Central memory CD4-positive, alpha-beta T cell (primary cell): ENCODE results near the gene FGFRL1.
A peak's percentile ranks its signal among the peaks of the same experiment; 100 is the strongest.

ENCODE experiments used
- DNase-seq: peaks from one replicate; pipeline ENCODE4 v3.0.0; 2022

FGFRL1 gene

DNA sequence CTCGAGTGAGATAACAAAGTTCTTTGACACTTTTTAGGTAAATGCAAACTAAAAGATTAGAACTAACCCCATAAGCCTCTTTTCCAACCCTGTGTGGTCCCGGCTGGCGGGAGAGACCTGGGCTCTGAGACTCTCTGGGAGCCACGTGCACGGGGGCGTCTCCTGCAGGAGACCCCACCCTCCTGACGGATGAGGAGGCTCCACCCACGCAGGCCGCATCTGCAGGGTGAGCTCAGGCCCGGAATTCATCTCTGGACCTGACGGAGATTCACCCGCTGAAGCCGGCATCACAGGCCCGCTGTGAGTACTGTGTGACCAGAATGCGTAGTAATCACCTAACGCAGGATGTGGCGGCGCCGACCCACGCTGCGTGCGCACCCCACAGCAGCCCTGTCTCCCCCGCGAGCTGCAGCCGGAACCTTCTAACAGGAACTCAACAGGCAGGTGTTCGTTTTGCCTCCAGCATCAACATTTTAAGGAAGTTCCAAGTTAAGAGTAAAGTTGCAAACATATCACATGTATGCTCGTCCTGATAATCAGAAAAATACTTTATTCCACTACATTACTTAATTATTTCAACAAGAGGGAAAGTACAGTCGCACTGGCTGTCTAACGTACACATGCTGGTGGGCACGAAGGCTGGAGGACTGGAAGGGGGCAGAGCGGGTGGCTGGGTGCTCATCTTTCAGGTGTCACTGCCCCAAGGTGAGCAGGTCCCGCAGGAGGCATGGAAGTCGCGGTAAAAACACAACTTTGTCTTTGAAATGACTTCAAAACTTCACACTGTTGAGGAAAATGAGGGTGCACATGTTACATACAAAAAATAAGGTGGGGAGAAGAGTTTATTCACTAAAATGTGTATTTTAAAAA is 44.5 kb downstream of the FGFRL1 start:
- DNase-seq: peak; percentile 91

DNA sequence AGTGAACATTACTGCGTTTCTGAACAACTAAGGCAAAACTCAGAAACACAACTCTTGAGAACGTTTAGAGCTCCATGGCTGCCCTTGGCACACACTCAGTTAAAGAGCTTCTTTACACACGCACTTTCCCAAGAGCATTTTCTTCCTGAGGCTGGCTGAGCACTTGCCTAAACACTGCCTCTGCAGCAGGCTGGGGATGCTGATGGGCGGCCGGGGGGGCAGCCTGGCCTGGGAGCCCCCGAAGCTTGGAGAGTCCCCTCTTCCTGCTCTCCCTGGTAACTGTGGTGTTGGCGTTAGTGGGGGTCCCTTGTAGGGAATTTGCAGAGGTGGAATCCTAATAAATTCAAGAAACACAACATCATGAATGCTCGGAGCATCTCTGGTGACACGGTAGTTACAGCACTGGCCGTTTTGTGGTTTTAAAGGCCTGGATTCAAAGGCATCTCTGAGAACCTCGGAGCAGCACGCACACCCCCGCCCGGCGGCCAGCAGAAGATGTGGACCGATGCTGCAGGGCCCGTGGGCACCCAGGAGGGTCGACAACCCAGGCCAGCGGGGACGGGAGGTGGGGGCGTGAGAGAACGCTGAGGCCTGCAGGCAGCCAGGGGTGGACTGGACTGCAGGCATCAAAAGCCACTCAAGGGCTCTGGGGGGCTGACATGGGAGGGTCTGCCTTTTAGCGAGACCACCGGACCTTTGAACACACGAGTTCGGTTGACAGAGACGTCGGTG is 45.4 kb downstream of the FGFRL1 start:
- DNase-seq: no peak

DNA sequence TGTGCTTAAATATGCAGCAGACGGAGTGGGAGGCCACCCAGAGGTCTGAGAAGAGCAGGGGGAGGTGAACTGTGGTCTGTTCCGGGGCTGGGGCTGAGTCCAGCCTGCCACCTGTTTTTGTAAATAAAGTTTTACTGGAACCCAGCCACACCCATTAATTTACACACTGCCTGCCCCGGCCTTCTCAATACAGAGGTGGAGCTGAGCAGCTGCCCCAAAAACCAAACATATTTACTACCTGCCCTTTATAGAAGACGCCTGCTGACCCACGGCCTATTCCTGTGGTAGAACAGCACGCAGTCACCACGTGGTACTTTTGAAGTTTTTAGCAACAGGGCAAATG is 45.9 kb downstream of the FGFRL1 start:
- no peak for DNase-seq

DNA sequence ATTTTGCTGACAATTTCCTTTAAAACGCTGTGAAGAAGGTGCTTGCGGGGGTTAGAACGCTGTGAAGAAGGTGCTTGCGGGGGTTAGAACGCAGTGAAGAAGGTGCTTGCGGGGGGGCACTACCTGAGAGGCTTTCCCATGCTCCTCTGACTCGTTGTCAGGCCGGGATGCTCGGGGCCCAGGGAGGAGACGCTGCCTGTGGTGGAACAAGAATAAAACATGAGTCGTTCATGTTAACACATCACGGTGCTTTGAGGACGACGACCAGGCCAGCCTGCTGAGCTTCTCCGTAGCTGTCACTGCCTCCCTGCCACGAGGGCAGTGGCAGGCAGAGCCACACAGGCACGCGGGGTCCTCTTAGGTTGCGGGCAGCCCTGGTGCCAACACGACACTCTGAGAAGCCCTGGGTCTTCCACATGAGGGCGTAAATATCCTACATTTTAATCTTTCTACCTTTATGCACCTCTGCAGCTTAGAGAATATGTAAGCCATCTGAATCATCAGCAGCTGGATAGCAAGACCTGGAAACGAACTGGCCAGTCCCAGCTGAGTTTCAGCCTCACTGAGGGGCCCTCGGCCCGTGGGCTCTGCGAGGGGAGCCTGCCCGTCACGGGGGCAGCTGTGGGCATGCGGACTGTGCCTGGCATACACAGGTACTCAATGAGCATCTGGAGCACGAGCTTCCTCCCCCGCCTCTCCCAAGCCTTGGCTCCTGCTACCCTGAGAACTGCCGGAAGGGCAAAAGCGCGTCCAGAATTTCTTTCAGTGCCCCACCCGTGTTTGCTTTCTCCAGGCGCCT is 47.0 kb downstream of the FGFRL1 start:
- no peak for DNase-seq

DNA sequence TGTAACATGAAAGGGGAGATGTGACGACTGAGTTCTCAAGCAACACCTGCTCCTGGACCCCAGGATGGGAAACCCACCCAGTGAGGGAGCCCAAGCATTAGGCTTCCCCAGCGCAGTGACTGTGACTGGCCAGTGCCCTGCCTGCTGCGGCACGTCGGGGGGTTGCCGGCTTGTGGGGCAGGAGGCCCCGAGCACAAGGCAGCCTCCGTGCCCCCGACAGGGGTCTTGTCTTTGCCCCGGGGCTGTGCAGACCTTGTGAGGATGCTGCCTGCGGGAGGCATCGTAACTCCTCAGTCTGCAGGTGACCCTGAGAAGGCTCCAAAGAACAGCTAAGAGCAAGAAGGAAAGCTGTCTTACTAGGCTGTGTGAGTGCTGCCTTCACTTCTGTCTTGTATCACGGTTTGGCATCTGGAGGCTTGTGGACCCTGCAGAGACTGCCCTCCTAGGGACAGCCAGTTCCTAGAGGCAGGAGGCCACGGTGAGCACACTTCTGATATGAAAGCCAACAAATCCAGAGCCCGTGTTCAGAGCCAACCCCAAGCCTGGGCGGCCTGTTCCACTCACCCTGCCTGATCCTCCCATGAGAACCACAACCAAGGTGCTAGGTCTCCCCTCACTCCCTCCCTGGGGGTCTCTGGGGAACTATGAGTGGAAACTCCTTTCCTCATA is 47.7 kb downstream of the FGFRL1 start:
- no peak for DNase-seq

DNA sequence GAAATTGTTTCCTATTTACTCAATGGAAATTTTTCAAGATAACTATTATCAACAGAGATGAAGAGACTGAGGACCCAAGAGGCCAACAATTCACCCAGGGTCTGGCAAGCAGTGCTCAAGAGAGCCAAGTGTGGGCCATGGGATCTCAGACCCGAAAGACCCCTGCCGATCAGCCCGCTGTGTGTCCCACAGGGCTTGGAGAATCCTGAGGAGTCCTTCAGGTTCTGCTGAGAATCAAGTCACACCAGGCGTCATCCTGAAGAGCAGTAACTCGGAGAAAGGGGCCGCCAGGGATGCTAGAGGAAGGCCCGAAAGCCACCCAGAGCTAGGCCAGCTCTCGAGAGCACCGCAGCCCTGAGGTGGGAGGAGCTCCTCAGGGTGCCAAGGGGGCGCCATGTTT is 48.7 kb downstream of the FGFRL1 start:
- no peak for DNase-seq

DNA sequence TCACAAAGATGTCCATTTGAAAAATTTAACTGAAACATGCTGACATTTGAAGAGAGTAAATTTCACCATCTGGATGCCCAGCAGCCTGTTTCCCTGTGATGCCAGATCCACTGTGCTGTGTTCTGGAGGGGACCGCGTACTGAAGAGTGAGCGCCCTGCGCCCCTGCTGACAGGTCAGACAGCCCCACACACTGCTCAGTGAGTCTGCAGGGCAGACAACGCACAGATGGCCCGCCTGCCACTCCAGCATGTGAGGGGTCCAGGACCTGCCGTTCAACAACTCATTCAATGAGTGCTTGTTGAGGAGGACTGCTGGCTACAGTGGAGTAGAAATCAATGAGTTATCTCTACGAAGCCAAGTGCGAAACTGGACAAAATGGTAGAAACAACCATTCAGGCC is 49.2 kb downstream of the FGFRL1 start:
- no peak for DNase-seq

DNA sequence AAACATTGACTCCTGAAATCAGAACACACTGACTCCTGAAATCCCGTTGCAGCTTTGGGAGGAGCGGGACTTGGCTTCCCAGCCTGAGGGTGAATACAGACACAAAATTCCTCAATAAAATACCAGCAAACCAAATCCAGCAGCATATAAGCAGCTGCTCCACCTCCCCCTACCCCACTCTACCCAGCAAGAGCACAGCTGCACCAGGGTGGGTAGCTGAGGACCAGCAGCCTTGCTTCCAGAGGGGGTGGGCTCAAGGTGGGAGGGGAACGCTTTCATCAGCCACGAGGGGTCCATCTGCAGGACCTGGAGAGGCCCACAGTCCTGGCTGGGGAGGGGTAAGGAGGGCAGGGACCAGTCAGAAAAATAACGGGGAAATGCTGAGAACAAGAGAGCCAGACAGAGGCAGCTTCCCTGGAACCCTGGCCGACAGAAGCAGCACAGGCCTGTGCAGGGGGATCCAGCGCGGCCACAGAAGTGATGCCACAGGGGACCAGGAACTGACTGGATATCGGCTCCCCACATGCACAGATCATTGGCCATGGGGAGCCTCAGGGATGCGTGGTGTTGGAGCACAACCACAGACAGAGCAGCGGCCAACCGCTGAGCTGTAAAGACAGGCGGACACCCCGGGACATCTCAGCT is 49.8 kb downstream of the FGFRL1 start:
- no peak for DNase-seq

DNA sequence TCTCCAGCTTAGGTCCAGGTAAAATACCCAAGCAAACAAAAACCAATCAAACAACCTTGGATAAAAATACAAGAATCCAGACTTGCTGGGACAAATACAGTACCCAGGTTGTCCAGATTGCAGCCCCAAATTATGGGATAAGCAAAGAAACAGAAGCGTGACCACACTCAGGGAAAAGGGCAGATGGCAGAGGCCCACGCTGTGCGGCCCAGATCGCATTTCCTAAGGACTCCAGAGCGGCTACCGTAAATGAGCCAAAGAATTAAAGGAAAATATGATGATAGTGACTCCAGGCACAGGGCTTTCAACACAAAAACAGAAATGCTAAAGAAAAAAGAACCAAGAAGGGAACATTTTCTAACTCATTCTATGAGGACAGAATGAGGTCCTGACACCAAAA is 50.3 kb downstream of the FGFRL1 start:
- DNase-seq: no peak

DNA sequence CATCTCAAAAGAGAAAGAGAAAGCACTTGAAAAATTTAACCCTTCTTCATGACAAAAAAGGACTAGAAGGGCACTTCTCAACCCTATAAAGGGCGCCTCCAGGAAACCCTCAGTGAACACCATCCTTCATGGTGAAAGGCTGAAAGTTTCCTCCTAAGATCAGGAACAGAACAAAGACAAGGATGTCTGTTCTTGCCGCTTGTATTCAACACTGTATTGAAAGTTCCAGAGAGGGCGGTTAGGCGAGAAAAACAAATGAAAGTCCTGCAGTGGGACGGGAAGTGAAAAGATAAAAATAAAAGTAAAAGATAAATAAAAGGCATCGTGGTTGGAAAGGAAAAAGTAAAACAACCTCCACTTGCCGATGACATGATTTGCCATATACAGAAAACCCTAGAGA is 51.0 kb downstream of the FGFRL1 start:
- no peak for DNase-seq

DNA sequence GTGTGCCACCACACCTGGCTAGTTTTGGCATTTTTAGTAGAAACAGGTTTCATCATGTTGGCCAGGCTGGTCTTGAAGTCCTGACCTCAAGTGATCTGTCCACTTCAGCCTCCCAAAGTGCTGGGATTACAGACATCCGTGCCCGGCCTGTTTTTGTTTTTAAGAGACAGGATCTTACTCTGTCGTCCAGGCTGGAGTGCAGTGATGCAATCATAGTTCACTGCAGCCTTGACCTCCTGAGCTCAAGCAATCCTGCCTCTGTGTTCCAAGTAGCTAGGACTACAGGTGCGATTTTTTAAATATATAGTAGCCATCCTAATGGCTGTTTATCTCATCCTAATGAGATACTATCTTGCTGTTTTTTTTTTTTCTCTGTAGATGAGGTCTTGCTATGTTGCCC is 54.3 kb downstream of the FGFRL1 start:
- DNase-seq: no peak

DNA sequence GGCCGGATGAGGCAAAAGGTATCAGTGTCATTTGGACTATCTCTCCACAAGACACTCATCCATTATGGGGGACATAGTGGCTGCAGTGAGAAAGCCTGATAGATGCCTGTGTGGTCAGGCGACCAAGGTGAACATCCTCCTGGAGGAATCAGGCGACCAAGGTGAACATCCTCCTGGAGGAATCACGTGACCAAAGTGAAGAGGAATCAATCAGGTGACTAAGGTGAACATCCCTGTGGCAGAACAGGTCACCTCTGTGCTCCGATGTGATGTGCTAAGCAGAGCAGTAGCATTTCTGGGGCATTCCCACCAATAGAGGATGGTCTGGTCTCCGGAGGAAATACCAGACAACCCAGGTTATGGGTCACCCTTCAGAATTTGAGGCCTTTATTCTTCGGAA is 58.0 kb downstream of the FGFRL1 start:
- no peak for DNase-seq

DNA sequence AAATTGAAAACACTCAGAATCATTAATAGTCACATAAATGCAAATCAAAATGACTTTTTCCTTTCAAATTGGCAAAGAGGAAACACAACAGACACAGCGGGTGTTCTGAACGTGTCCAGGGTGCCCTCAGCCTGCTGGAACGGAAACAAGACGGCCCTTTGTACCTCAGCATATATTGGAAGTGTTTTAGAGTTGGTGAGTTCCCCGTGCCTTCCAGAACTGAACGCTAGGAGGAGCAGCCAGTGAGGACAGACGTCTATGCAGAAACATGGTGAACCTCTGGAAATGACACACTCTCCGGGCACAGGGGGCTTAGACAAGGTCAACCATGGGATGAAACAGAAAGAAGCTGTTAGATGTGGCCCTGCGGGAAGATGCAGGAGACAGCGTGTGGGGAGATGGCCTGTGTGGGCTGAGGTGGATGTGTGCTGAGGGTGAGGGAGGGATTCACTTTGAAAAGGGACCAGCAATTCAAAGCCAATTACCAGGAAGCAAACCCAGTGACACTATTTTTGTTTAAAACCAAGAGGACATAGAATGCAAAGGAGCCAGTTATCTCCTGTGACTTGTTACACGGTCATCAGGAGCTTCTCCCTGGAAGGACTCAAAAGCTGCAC is 61.5 kb downstream of the FGFRL1 start:
- DNase-seq: peak; percentile 45

DNA sequence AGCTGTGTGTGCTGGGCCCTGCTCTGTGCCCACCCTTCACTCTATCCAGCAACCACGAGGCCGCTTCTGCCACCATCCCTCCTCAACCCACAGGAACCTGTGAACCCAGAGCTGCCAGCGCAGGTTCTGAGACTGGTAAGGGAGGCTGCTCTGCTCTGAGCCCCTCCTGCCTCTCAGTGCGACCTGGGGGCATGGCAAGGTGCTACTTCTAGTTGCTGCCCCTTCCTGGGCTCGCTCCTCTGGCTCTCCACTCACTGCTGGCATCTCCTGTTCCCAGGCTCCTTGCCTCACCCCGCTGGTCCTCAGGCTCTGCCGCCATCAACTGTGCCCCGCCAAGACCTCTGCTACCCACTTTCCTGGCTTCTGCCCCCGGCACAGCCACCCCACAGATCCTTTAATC is 62.7 kb downstream of the FGFRL1 start:
- DNase-seq: no peak

DNA sequence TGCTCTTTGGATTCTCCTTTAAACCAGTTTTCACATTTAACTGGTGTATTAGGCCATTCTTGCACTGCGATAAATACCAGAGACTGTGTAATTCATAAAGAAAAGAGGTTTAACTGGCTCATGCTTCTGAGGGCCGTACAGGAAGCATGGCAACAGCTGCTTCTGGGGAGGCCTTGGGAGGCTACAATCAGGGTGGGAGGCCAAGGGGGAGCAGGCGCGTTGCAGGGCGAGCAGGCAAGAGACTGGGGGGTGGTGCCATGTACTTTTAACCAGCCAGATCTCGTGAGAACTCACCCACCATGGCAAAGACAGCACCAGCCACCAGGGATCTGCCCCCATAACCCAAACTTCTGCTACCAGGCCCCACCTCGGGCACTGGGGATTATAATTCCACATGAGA is 63.8 kb downstream of the FGFRL1 start:
- DNase-seq: no peak

DNA sequence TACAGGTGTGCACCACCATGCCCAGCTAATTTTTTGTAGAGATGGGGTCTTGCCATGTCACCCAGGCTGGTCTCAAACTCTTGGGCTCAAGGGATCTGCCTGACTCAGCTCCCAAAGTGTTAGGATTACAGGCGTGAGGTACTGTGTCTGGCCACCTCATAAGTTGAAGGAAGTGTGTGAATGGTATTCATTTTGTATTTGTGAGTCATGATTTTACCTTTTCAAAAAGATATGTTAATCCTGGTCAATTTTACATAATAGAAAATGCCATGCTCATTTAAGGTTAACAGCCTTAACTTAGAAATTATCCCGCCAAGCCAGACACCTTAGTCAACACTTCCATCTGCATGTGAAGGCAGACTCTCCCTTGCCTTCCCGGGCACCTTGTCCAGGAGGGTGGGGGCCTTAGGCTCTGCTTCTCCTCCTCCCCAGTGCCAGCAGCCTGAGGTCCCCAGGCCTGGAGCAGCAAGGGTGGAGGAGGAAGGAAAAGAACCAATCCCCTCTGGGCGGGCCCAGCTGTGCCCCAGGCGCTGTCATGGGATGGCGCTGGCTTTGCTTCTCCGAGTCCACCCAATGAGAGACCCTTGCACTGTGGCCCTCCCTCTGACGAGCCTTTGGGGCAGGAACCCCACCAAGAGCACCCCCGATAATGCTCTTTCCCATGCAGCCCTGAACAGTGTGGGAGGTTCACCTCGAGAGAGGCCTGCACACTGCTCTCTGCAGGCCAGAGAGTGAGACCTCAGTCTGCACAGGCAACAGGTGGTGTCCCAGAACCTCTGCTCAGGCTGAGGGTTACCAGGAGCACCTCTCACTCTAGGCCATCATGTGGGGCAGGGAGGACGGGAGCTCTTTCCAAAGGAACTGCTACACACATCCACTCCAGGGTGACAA is 64.6 kb downstream of the FGFRL1 start:
- no peak for DNase-seq
